GM12872 (cell line): Measurements from ENCODE around the gene HTR1D.

ENCODE experiments used
- CTCF ChIP-seq: IDR thresholded peaks from 3 replicates; pipeline ENCODE4 v1.5.1; 2011; ENCODE audit warnings: low read depth, mild to moderate bottlenecking, low read length, moderate library complexity; ENCODE audit not compliant: insufficient read depth

Gene HTR1D

GRCh38 chr1:23211955-23212354 lies 5.3 kb downstream of the HTR1D start:
- no peak for TF ChIP-seq CTCF

GRCh38 chr1:23210963-23211362 lies 6.3 kb downstream of the HTR1D start:
- no peak for TF ChIP-seq CTCF

GRCh38 chr1:23210351-23210785 lies 6.9 kb downstream of the HTR1D start:
- peak; percentile 30; the same call in 1 of the 3 replicates for TF ChIP-seq CTCF

- no peak for TF ChIP-seq CTCF
These were observed 7.5 kb downstream of the HTR1D start for GRCh38 chr1:23209770-23210169.

GRCh38 chr1:23208527-23208926 lies 8.8 kb downstream of the HTR1D start:
- TF ChIP-seq CTCF = no peak

GRCh38 chr1:23202263-23202749 lies 15.0 kb downstream of the HTR1D start:
- no peak for TF ChIP-seq CTCF

- no peak for TF ChIP-seq CTCF
These were observed 16.4 kb downstream of the HTR1D start for GRCh38 chr1:23200883-23201282.
